Subcutaneous adipose tissue (tissue), 4 donors: Measurements from ENCODE around the gene SFTPD. TPM values are rescaled to one million over a fixed set of nuclear protein-coding genes. Genes with fewer than 3 reads are reported as not detected.

Experiments
- CTCF ChIP-seq: fragments of 450-650 bp; IDR thresholded peaks from one replicate; pipeline ENCODE4 v1.5.1; 2016; ENCODE audit warnings: low read depth, mild to moderate bottlenecking, control low read depth, antibody characterized with exemption, moderate library complexity
- total RNA-seq, 4 donors: library from RNA; depleted of rRNA; stranded (reverse); fragments of >200 nt; gene quantifications; one replicate each; pipeline ENCODE4 v1.1.0, GENCODE V29; 2016

The SFTPD gene
- total RNA-seq, 4 donors from 2014 or later, result 0.68 to 1.1 TPM; not detected in 2

GRCh38 chr10:79928028-79928583 is 20.8 kb downstream of the SFTPD start:
- TF ChIP-seq CTCF, result no peak

GRCh38 chr10:79927111-79927828 is 21.6 kb downstream of the SFTPD start:
- TF ChIP-seq CTCF, result no peak

GRCh38 chr10:79926037-79926436 is 22.9 kb downstream of the SFTPD start:
- TF ChIP-seq CTCF, result no peak

- TF ChIP-seq CTCF, result no peak
Observed at GRCh38 chr10:79925614-79926013, 23.3 kb downstream of the SFTPD start.

GRCh38 chr10:79923669-79924068 is 25.2 kb downstream of the SFTPD start:
- no peak for TF ChIP-seq CTCF

GRCh38 chr10:79923145-79923544 is 25.8 kb downstream of the SFTPD start:
- TF ChIP-seq CTCF, result no peak

GRCh38 chr10:79910836-79911235 is 38.1 kb downstream of the SFTPD start:
- TF ChIP-seq CTCF, result no peak
